MM.1S (cell line): ENCODE results near the gene ZSCAN25.

Experiments
- CTCF ChIP-seq: fragments of 300-600 bp; sonication (generic); IDR thresholded peaks from 2 replicates; pipeline ENCODE4 v1.5.1; 2016; ENCODE audit warnings: antibody characterized with exemption, low read length, mixed read lengths
- EZH2phosphoT487 ChIP-seq: fragments of 300-600 bp; sonication (generic); IDR thresholded peaks from 2 replicates; pipeline ENCODE4 v1.6.1; 2018; ENCODE audit warnings: antibody characterized with exemption, low read length

DNA sequence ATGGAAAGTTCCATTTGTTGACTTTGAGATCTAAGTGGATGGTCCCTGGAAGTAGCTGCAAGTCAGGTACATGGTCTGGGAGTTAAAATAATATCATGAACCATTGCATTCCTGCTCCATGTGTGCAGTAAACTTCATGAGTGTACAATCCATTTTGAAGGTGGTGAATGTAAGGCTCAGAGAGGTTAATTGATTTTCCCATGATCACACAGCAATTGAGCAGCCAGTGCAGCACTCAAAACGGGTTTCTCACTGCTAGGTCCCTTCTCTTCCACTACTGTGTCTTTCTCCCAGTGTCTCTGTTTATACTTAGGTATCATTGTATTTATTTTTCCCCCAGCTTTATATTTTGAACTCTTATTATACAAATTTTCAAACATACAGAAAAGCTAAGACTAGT lies 9.9 kb downstream of the ZSCAN25 start:
- TF ChIP-seq CTCF (no peak), EZH2phosphoT487 (no peak)
